Duodenal mucosa (tissue), 2 donors: Measurements from ENCODE around the gene ABCG2.

Experiments
- H3K27ac ChIP-seq: one replicate; pipeline ENCODE4 v1.7.0; 2013; ENCODE audit warnings: low read depth, low read length
- H3K27me3 ChIP-seq, 2 donors: one replicate each; pipeline ENCODE4 v1.7.0; 2013; ENCODE audit warnings: low read length in 2 of 2, control low read depth in 1 of 2; ENCODE audit not compliant: insufficient read depth in 2 of 2, control insufficient read depth in 1 of 2
- H3K36me3 ChIP-seq, 2 donors: one replicate each; pipeline ENCODE4 v1.7.0; 2013; ENCODE audit warnings: low read length in 2 of 2, control low read depth in 1 of 2; ENCODE audit not compliant: insufficient read depth in 2 of 2, control insufficient read depth in 1 of 2
- H3K4me1 ChIP-seq, 2 donors: one replicate each; pipeline ENCODE4 v1.7.0; 2013; ENCODE audit warnings: low read length in 2 of 2, control low read depth in 1 of 2; ENCODE audit not compliant: insufficient read depth in 2 of 2, control insufficient read depth in 1 of 2
- H3K4me3 ChIP-seq, 2 donors: one replicate each; pipeline ENCODE4 v1.7.0; 2013; ENCODE audit warnings: low read length in 2 of 2, low read depth in 1 of 2
- H3K9ac ChIP-seq, 2 donors: one replicate each; pipeline ENCODE4 v1.7.0; 2013; ENCODE audit warnings: low read length in 2 of 2, low read depth in 1 of 2
- H3K9me3 ChIP-seq, 2 donors: one replicate each; pipeline ENCODE4 v1.7.0; 2013; ENCODE audit warnings: low read length in 2 of 2, control low read depth in 1 of 2; ENCODE audit not compliant: control insufficient read depth in 1 of 2

The ABCG2 gene

DNA sequence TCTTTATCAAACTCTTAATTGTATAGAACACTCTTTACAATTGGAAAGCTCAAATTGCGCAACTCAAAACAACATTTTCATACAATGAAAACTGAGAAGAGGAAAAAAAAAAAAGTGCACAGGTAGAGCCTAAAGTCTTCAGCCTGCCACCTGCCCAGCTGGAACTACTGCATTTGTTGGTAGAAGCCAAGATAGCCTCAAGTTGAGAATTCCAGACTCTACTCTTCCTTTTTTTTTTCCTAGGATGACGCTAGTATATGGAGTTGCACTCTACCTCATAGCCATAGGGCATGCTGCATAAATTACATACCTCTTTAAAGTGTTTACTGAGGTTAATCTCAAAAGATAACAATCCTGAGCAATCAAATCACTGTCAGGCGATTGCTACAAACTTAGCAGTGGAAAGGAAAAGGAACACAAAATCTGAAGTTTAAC, 13.6 kb downstream of the ABCG2 start:
- no peak overlapping the region for H3K27ac ChIP-seq
- no peaks in the 10 kb centered on the region for H3K9me3 ChIP-seq
- H3K9ac ChIP-seq = no peak overlapping the region
- H3K36me3 ChIP-seq = no peaks in the 10 kb centered on the region
- H3K4me3 ChIP-seq = no peak overlapping the region
- no peaks in the 10 kb centered on the region for H3K27me3 ChIP-seq
- H3K4me1 ChIP-seq = peaks cover 20 to 36% of the 10 kb centered on the region in 2 donors

DNA sequence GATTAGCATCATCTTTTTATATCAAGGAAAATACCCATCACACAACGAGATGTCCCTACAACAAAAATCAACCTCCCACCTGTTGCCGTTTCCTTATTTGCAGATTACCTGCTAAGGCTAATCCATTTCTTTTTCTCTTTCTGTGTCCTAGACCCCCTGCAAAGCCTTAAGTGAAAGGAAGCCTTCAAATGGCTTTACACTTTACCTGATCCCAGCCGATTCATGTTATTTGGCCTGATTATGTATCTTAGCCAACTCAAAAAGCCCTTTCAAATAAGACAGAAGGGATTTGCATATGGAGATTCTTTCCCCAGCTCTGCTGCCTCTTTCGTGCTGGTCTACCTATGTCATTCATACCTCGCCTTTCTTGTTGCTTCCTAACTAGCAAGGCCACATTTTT, 14.4 kb downstream of the ABCG2 start:
- no peaks in the 10 kb centered on the region for H3K27me3 ChIP-seq
- H3K36me3 ChIP-seq = no peaks in the 10 kb centered on the region
- H3K9ac ChIP-seq = no peak overlapping the region
- no peaks in the 10 kb centered on the region for H3K9me3 ChIP-seq
- peaks cover 20 to 36% of the 10 kb centered on the region in 2 donors for H3K4me1 ChIP-seq
- no peak overlapping the region for H3K4me3 ChIP-seq
- H3K27ac ChIP-seq = no peak overlapping the region

GRCh38 chr4:88143504-88143903, 14.9 kb downstream of the ABCG2 start:
- H3K27ac ChIP-seq = no peak overlapping the region
- H3K9me3 ChIP-seq = no peaks in the 10 kb centered on the region
- H3K27me3 ChIP-seq = no peaks in the 10 kb centered on the region
- no peaks in the 10 kb centered on the region for H3K36me3 ChIP-seq
- H3K9ac ChIP-seq = no peak overlapping the region
- peaks cover 19 to 33% of the 10 kb centered on the region in 2 donors for H3K4me1 ChIP-seq
- H3K4me3 ChIP-seq = no peak overlapping the region

- no peaks in the 10 kb centered on the region for H3K36me3 ChIP-seq
- H3K4me1 ChIP-seq = peaks cover 0 to 14% of the 10 kb centered on the region in 2 donors
- H3K9me3 ChIP-seq = no peaks in the 10 kb centered on the region
- H3K27ac ChIP-seq = no peak overlapping the region
- no peak overlapping the region for H3K9ac ChIP-seq
- no peaks in the 10 kb centered on the region for H3K27me3 ChIP-seq
- no peak overlapping the region for H3K4me3 ChIP-seq
Measured at GRCh38 chr4:88138561-88138960, 19.9 kb downstream of the ABCG2 start.

DNA sequence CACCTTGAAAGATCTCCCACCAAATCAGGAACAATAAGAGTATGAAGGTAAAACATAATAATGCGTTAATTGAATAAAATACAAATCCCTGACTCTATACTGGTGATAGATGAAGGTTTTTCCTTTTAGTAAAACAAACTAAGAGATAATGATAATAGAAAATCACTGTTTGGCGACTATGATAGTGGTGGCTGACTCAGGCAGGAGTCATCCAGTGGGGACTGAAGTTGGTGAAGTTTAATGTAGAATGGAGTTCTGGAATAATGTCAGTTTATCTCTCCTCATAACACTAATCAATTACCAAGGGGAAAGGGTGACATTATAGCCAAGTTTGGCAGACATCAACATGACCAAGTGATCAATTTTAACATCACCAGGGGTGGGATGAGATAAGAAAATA, 21.3 kb downstream of the ABCG2 start:
- no peaks in the 10 kb centered on the region for H3K27me3 ChIP-seq
- H3K9ac ChIP-seq = no peak overlapping the region
- no peaks in the 10 kb centered on the region for H3K9me3 ChIP-seq
- H3K4me1 ChIP-seq = peaks cover 0 to 8% of the 10 kb centered on the region in 2 donors
- no peak overlapping the region for H3K4me3 ChIP-seq
- H3K36me3 ChIP-seq = peaks cover 0 to 5% of the 10 kb centered on the region in 2 donors
- no peak overlapping the region for H3K27ac ChIP-seq

GRCh38 chr4:88136249-88136648, 22.2 kb downstream of the ABCG2 start:
- Histone ChIP-seq H3K9me3 (no peaks in the 10 kb centered on the region), H3K27ac (no peak overlapping the region), H3K27me3 (no peaks in the 10 kb centered on the region), H3K4me1 (peaks cover 0 to 8% of the 10 kb centered on the region in 2 donors), H3K36me3 (peaks cover 0 to 5% of the 10 kb centered on the region in 2 donors), H3K4me3 (no peak overlapping the region), H3K9ac (no peak overlapping the region)

GRCh38 chr4:88135356-88135663, 23.1 kb downstream of the ABCG2 start:
- Histone ChIP-seq H3K9ac (no peak overlapping the region), H3K4me1 (peaks cover 0 to 8% of the 10 kb centered on the region in 2 donors), H3K4me3 (no peak overlapping the region), H3K9me3 (no peaks in the 10 kb centered on the region), H3K27ac (no peak overlapping the region), H3K27me3 (no peaks in the 10 kb centered on the region), H3K36me3 (peaks cover 0 to 5% of the 10 kb centered on the region in 2 donors)

DNA sequence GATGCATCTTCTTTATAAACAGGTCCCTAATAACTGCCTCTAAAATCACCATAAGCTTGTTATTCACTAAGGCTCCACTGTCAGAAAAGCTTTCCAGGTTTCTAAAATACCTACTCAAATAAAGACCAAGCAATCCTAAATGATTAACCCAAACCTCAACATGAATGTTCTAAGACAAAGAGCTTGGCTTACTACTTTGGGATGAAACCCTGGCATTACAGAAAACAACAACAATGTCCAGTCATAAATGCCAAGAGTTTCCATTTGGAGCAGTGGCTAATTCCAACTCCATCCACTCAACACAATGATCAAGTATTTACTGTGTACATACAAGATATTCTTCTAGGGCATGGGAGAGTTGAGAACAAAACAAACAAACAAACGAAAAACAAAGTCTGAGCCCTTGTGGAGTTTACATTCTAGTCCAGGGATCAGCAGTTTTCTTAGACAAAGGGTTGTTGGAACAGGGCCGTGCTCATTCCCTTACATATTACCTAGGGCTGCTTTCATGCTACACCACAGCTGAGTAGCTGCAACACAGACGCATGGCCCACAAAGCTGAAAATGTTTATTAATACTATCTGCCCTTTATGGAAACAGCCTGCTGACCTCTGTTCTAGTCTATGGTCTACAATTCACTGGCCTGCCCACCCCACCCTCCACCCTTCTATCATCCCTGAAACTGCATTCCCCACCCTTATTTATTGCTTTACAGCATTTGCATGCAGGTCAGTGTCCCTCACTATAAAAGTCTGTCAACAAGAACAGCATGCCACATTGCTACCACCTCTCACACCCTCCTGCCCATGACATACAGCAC, 23.7 kb downstream of the ABCG2 start:
- Histone ChIP-seq H3K27ac (no peak overlapping the region), H3K4me1 (peaks cover 0 to 8% of the 10 kb centered on the region in 2 donors), H3K4me3 (no peak overlapping the region)

DNA sequence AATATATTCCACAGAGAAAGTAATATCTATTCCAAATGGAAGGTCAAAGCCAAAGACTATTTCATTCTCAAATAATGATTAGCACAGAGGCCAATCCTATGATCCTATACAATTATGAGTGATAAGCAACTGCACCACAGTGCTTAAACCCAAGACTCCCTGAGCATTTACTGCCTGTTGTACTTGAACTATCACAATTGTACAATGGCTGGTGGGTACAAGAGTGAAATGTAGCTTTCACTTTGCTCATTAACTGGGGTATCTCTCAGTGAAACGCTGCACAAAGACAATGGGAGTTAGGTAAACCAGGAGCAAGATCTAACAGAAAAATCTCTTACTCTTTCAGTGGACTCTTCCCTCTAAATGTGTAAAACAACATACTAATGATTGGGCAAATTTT, 24.3 kb downstream of the ABCG2 start:
- Histone ChIP-seq H3K9me3 (no peaks in the 10 kb centered on the region), H3K4me3 (no peak overlapping the region), H3K27ac (no peak overlapping the region), H3K9ac (no peak overlapping the region), H3K27me3 (no peaks in the 10 kb centered on the region), H3K36me3 (peaks cover 0 to 5% of the 10 kb centered on the region in 2 donors), H3K4me1 (peaks cover 0 to 8% of the 10 kb centered on the region in 2 donors)

More for the DNA sequence above, 23.7 kb downstream of the ABCG2 start:
- Histone ChIP-seq H3K27me3 (no peaks in the 10 kb centered on the region), H3K9me3 (no peaks in the 10 kb centered on the region), H3K36me3 (peaks cover 0 to 5% of the 10 kb centered on the region in 2 donors), H3K9ac (no peak overlapping the region)

- Histone ChIP-seq H3K4me3 (no peak overlapping the region), H3K9ac (no peak overlapping the region), H3K27me3 (no peaks in the 10 kb centered on the region), H3K9me3 (no peaks in the 10 kb centered on the region), H3K4me1 (peaks cover 0 to 8% of the 10 kb centered on the region in 2 donors), H3K27ac (no peak overlapping the region), H3K36me3 (peaks cover 0 to 5% of the 10 kb centered on the region in 2 donors)
Measured at GRCh38 chr4:88130544-88131305, 27.7 kb downstream of the ABCG2 start.
